Fibroblast of the aortic adventitia (primary cell): ENCODE results near the gene DNAH10. TPM values are rescaled to one million over a fixed set of nuclear protein-coding genes. Genes with fewer than 3 reads are reported as not detected.

ENCODE experiments used
- DNase-seq: peaks from one replicate; pipeline ENCODE4 v3.0.0-alpha.2; 2010; ENCODE audit warnings: low read depth
- H3K4me3 ChIP-seq: 2 replicates; pipeline ENCODE4 v1.5.1; 2011; ENCODE audit warnings: low read depth, mild to moderate bottlenecking, control low read depth, low read length, moderate library complexity
- CTCF ChIP-seq: IDR thresholded peaks from 2 replicates; pipeline ENCODE4 v1.5.1; 2011; ENCODE audit warnings: mild to moderate bottlenecking, low read length, control low read depth, inconsistent platforms; ENCODE audit not compliant: insufficient read depth
- total RNA-seq: library from RNA; depleted of rRNA; stranded (reverse); fragments of >200 nt; gene quantifications from 2 replicates; pipeline ENCODE4 v1.2.3, GENCODE V29; 2012; ENCODE audit warnings: low replicate concordance

DNAH10 gene
- total RNA-seq, 1 donor, result 0.18 TPM

GRCh38 chr12:123900871-123901376 is 138.8 kb downstream of the DNAH10 start:
- H3K4me3 ChIP-seq, result no peak overlapping the region
- DNase-seq, result no peak
- no peak for TF ChIP-seq CTCF

- H3K4me3 ChIP-seq, result no peak overlapping the region
- no peak for DNase-seq
- TF ChIP-seq CTCF, result no peak
Measured at GRCh38 chr12:123902821-123903220, 140.7 kb downstream of the DNAH10 start.

- no peak overlapping the region for H3K4me3 ChIP-seq
- no peak for DNase-seq
- TF ChIP-seq CTCF, result no peak
Measured at GRCh38 chr12:123903301-123904065, 141.4 kb downstream of the DNAH10 start.

GRCh38 chr12:123905319-123905925 is 143.3 kb downstream of the DNAH10 start:
- no peak overlapping the region for H3K4me3 ChIP-seq
- peak; percentile 72 for TF ChIP-seq CTCF
- peak; percentile 87 for DNase-seq

GRCh38 chr12:123906711-123907420 is 144.8 kb downstream of the DNAH10 start:
- TF ChIP-seq CTCF, result no peak
- no peak for DNase-seq
- no peak overlapping the region for H3K4me3 ChIP-seq

GRCh38 chr12:123907726-123908476 is 145.8 kb downstream of the DNAH10 start:
- peak; percentile 52 for DNase-seq

More at GRCh38 chr12:123907726-123908476, 145.8 kb downstream of the DNAH10 start:
- H3K4me3 ChIP-seq, result peak overlapping the region; percentile 28
- TF ChIP-seq CTCF, result no peak
